SKM-1 treated with dmso at 0.1 percent for 144 hours (cell line): ENCODE data around the gene GLB1L3.
"Not testable (repeated sequence)": the region's sequence is repeated elsewhere in the genome, so short reads cannot be mapped to it uniquely, and the experiment has no call there.

ENCODE experiments used
- DNase-seq: peaks from one replicate; lab custom pipeline; 2025; ENCODE audit not compliant: unreplicated experiment; lab: John Stamatoyannopoulos, UW

The GLB1L3 gene

GRCh38 chr11:134275188-134275533 is 1.0 kb upstream of the GLB1L3 start:
- DNase-seq: no peak

GRCh38 chr11:134276396-134277182 is 410 bp downstream of the GLB1L3 start:
- no peak for DNase-seq

- DNase-seq: no peak
These were observed 1.2 kb downstream of the GLB1L3 start for GRCh38 chr11:134277183-134278001.

- DNase-seq: no peak
These were observed 2.2 kb downstream of the GLB1L3 start for GRCh38 chr11:134278356-134278755.

GRCh38 chr11:134281635-134282034 is 5.5 kb downstream of the GLB1L3 start:
- not testable (repeated sequence) for DNase-seq

GRCh38 chr11:134282121-134283045 is 6.2 kb downstream of the GLB1L3 start:
- no peak for DNase-seq

GRCh38 chr11:134283461-134284230 is 7.5 kb downstream of the GLB1L3 start:
- DNase-seq: no peak

- DNase-seq: not testable (repeated sequence)
These were observed 8.2 kb downstream of the GLB1L3 start for GRCh38 chr11:134284349-134284748.

- no peak for DNase-seq
These were observed 11.4 kb downstream of the GLB1L3 start for GRCh38 chr11:134287561-134287960.

GRCh38 chr11:134288486-134288885 is 12.3 kb downstream of the GLB1L3 start:
- no peak for DNase-seq

- DNase-seq: no peak
These were observed 13.0 kb downstream of the GLB1L3 start for GRCh38 chr11:134289167-134289566.

- no peak for DNase-seq
These were observed 13.6 kb downstream of the GLB1L3 start for GRCh38 chr11:134289789-134290188.

GRCh38 chr11:134290646-134291045 is 14.5 kb downstream of the GLB1L3 start:
- no peak for DNase-seq

- no peak for DNase-seq
These were observed 15.0 kb downstream of the GLB1L3 start for GRCh38 chr11:134291196-134291595.

- DNase-seq: no peak
These were observed 16.5 kb downstream of the GLB1L3 start for GRCh38 chr11:134292661-134293060.

- DNase-seq: no peak
These were observed 17.2 kb downstream of the GLB1L3 start for GRCh38 chr11:134293119-134294113.

- no peak for DNase-seq
These were observed 18.5 kb downstream of the GLB1L3 start for GRCh38 chr11:134294664-134295063.

GRCh38 chr11:134312223-134312622 is 36.0 kb downstream of the GLB1L3 start:
- no peak for DNase-seq

- no peak for DNase-seq
These were observed 36.6 kb downstream of the GLB1L3 start for GRCh38 chr11:134312807-134313206.
